Endodermal cell (in vitro differentiated cells): Measurements from ENCODE around the gene P4HA1. TPM values are rescaled to one million over a fixed set of nuclear protein-coding genes. Genes with fewer than 3 reads are reported as not detected.

Experiments
- DNase-seq: peaks from one replicate; pipeline ENCODE4 v3.0.0-alpha.2; 2017
- H3K27ac ChIP-seq: 2 replicates; pipeline ENCODE4 v1.5.1; 2013; ENCODE audit warnings: mild to moderate bottlenecking, low read depth, low read length, moderate library complexity
- H3K27me3 ChIP-seq: 2 replicates; pipeline ENCODE4 v1.6.1; 2013; ENCODE audit warnings: mild to moderate bottlenecking, low read length, moderate library complexity; ENCODE audit not compliant: insufficient read depth, control insufficient read depth, poor library complexity, severe bottlenecking
- H3K36me3 ChIP-seq: 2 replicates; pipeline ENCODE4 v1.7.0; 2013; ENCODE audit warnings: mild to moderate bottlenecking, low read length, moderate library complexity; ENCODE audit not compliant: control insufficient read depth, insufficient read depth
- H3K4me1 ChIP-seq: one replicate; pipeline ENCODE4 v1.7.0; 2013; ENCODE audit warnings: low read length; ENCODE audit not compliant: control insufficient read depth, insufficient read depth
- H3K4me3 ChIP-seq: 2 replicates; pipeline ENCODE4 v1.5.1; 2013; ENCODE audit warnings: mild to moderate bottlenecking, low read length, moderate library complexity
- H3K9ac ChIP-seq: 2 replicates; pipeline ENCODE4 v1.6.1; 2013; ENCODE audit warnings: mild to moderate bottlenecking, low read length, moderate library complexity; ENCODE audit not compliant: poor library complexity, severe bottlenecking; ENCODE audit errors: extremely low read depth
- H3K9me3 ChIP-seq: 2 replicates; pipeline ENCODE4 v1.6.1; 2013; ENCODE audit warnings: mild to moderate bottlenecking, low read length, moderate library complexity; ENCODE audit not compliant: control insufficient read depth
- H3K27ac Mint-ChIP-seq: 2 replicates; pipeline ENCODE4 v1.8.0; 2020; ENCODE audit warnings: mixed read lengths
- H3K27me3 Mint-ChIP-seq: 2 replicates; pipeline ENCODE4 v1.8.0; 2021; ENCODE audit warnings: mild to moderate bottlenecking, mixed read lengths; ENCODE audit not compliant: insufficient read depth
- H3K36me3 Mint-ChIP-seq: 2 replicates; pipeline ENCODE4 v1.8.0; 2020; ENCODE audit warnings: low read depth, mixed read lengths
- H3K4me1 Mint-ChIP-seq: 2 replicates; pipeline ENCODE4 v1.8.0; 2020; ENCODE audit warnings: mixed read lengths
- H3K4me3 Mint-ChIP-seq: 2 replicates; pipeline ENCODE4 v1.8.0; 2020; ENCODE audit warnings: mild to moderate bottlenecking, moderate library complexity, mixed read lengths
- H3K9me3 Mint-ChIP-seq: 2 replicates; pipeline ENCODE4 v1.8.0; 2020; ENCODE audit warnings: mild to moderate bottlenecking, mixed read lengths
- WGBS, 2 experiments: methylation state at CpG; one replicate each; pipeline versions ENCODE4 v1.1.5 to v1.1.7; 2013; ENCODE audit warnings: missing lambda C conversion rate in 2 of 2, mixed read lengths in 1 of 2; ENCODE audit not compliant: insufficient coverage in 1 of 2, insufficient read length in 1 of 2; 5-methylcytosine and 5-hydroxymethylcytosine counted together
- total RNA-seq, 2 donors: library from RNA; stranded (reverse); fragmentation: NEBNext Ultra II Directional in 1 of 2; extraction: Animal tissue kit (Norgen Biotek cat#: 25700) in 1 of 2; gene quantifications; 2 replicates in 1 of 2; 3 replicates in 1 of 2; pipeline ENCODE4 v1.2.1, GENCODE V29; 2021
- TF ChIP-seq, protein P1 (sequence below): fragments of 200-600 bp; sonication (generic); conservative IDR thresholded peaks from 2 replicates; pipeline ENCODE4 v1.5.0; 2021; ENCODE audit warnings: antibody characterized with exemption, mild to moderate bottlenecking

Gene P4HA1
- total RNA-seq, 2 donors from 2014 or later: 45.1 to 46.9 TPM

- H3K27me3 ChIP-seq: no peaks in the 10 kb centered on the region
- H3K36me3 ChIP-seq: no peaks in the 10 kb centered on the region
- no peaks in the 10 kb centered on the region for H3K4me1 ChIP-seq
- H3K9me3 ChIP-seq: peaks cover 54% of the 10 kb centered on the region
- peaks cover 7% of the 10 kb centered on the region for H3K36me3 Mint-ChIP-seq
- TF ChIP-seq, protein P1, sequence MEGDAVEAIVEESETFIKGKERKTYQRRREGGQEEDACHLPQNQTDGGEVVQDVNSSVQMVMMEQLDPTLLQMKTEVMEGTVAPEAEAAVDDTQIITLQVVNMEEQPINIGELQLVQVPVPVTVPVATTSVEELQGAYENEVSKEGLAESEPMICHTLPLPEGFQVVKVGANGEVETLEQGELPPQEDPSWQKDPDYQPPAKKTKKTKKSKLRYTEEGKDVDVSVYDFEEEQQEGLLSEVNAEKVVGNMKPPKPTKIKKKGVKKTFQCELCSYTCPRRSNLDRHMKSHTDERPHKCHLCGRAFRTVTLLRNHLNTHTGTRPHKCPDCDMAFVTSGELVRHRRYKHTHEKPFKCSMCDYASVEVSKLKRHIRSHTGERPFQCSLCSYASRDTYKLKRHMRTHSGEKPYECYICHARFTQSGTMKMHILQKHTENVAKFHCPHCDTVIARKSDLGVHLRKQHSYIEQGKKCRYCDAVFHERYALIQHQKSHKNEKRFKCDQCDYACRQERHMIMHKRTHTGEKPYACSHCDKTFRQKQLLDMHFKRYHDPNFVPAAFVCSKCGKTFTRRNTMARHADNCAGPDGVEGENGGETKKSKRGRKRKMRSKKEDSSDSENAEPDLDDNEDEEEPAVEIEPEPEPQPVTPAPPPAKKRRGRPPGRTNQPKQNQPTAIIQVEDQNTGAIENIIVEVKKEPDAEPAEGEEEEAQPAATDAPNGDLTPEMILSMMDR: no peak
- no peak overlapping the region for H3K27ac ChIP-seq
- no peak overlapping the region for H3K27ac Mint-ChIP-seq
- H3K4me1 Mint-ChIP-seq: peaks cover 2% of the 10 kb centered on the region
- H3K4me3 Mint-ChIP-seq: no peak overlapping the region
- H3K27me3 Mint-ChIP-seq: no peaks in the 10 kb centered on the region
- H3K9me3 Mint-ChIP-seq: peaks cover 51% of the 10 kb centered on the region
- peak overlapping the region; percentile 10 for H3K4me3 ChIP-seq
- H3K9ac ChIP-seq: no peak overlapping the region
- no peak for DNase-seq
These were observed 117.0 kb downstream of the P4HA1 start for GRCh38 chr10:72979709-72980108.

DNA sequence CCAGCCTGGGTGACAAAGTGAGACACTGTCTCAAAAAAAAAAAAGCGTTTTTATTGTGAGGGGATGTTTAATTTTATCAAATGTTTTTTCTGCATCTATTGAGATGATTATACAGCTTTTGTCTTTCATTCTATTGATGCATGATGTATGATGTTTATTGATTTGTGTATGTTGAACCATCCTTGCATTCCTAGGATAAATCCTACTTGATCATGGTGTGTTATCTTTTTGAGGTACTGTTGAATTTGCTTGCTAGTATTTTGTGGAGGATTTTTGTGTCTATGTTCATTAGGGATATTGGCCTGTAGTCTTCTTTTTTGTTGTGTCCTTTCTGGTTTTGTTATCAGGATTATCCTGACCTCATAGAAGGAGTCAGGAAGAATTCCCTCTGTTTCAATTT, 119.8 kb downstream of the P4HA1 start:
- no peak for DNase-seq
- H3K27me3 Mint-ChIP-seq: no peaks in the 10 kb centered on the region
- peaks cover 7% of the 10 kb centered on the region for H3K36me3 Mint-ChIP-seq
- H3K9me3 ChIP-seq: peaks cover 54% of the 10 kb centered on the region
- H3K4me3 Mint-ChIP-seq: no peak overlapping the region
- peaks cover 53% of the 10 kb centered on the region for H3K9me3 Mint-ChIP-seq
- no peak overlapping the region for H3K9ac ChIP-seq
- WGBS, 2 experiments: 100% methylated on average over 1 of the region's 1 CpG; no CpG with 5 or more reads in 1 of the 2 experiments
- no peaks in the 10 kb centered on the region for H3K27me3 ChIP-seq
- H3K4me3 ChIP-seq: no peak overlapping the region
- no peaks in the 10 kb centered on the region for H3K4me1 Mint-ChIP-seq
- TF ChIP-seq, protein P1: no peak
- no peaks in the 10 kb centered on the region for H3K36me3 ChIP-seq
- no peak overlapping the region for H3K27ac Mint-ChIP-seq
- no peaks in the 10 kb centered on the region for H3K4me1 ChIP-seq
- H3K27ac ChIP-seq: no peak overlapping the region

Other genes with a start within 250 kb of the P4HA1 start
- under 1 TPM in 1 of 2 donors, not detected in 1; 0.13 TPM for gene OIT3, start 203.1 kb downstream of the P4HA1 start, total RNA-seq
- under 1 TPM; 0.64 to 0.93 TPM for gene PLA2G12B, start 142.1 kb downstream of the P4HA1 start, total RNA-seq
- 1 to 10 TPM; 3.3 to 3.9 TPM for gene NUDT13, start 13.6 kb upstream of the P4HA1 start, total RNA-seq
- gene ECD, start 71.1 kb upstream of the P4HA1 start, total RNA-seq: 10 to 100 TPM; 38.4 to 40.7 TPM
- 10 to 100 TPM; 29.1 to 29.2 TPM for gene FAM149B1, start 71.3 kb upstream of the P4HA1 start, total RNA-seq
- gene DNAJC9, start 150.4 kb upstream of the P4HA1 start, total RNA-seq: 10 to 100 TPM; 33.3 to 37.1 TPM
- 100 to 1,000 TPM in 1 of 2 donors, 10 to 100 TPM in 1; 100.0 to 104 TPM for gene MRPS16, start 155.8 kb upstream of the P4HA1 start, total RNA-seq